ENCODE data around the gene SRC.

Gene SRC

DNA sequence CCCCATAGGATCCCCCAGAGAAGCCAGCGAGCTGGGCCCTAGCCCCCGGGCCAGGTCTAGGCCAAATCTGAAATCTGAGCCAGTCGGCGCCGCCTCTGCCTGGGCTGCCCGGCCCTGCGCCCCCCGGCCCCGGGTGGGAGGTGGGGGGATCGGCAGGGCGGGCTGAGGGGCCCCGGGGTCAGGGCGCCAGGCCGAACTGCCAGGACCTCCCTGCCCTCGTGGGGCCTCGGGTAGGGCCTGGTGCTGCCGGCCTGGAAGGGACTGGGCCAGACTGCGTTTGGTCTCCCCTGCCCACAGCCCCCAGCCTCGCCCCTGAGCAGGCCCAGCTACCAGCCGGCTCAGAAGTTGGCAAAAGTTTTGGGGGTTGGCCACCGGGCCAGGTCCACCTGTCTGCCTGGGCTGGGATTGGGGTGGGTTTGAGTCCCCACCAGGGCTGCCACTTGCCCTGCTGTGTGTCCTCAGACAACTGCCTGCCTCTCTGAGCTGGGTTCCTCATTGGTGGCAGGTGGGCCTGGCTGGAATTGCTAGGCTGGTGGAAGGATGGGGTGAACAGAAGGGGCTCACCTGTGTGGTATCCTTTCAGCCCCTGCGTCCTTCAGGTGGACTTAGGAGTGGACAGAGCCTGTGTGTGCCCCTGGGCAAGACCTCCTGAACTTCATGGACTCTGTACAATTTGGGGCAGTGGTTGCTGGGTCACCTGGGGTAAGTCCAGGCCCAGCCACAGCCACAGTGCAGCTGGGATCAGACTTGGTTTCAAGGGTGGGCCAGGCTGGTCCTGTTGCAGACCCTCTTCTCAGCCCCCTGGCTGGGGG is 801 bp downstream of the SRC start:
- Histone ChIP-seq H3K4me2 (no peak overlapping the region), H4K20me1 (ENCODE audit: insufficient read depth) (no peaks in the 10 kb centered on the region), H2AFZ (ENCODE audit: low read depth) (no peak overlapping the region), H3K4me1 (ENCODE audit: low read depth, poor library complexity, severe bottlenecking) (peaks cover 4% of the 10 kb centered on the region), H3K36me3 (ENCODE audit: insufficient read depth) (no peaks in the 10 kb centered on the region), H3K4me3 (IDR thresholded peaks at IDR 0.05; ENCODE audit: insufficient read depth, low read depth, low read length) (no peak overlapping the region), H3K9ac (no peak overlapping the region), H3K27ac (no peak overlapping the region), H3K79me2 (ENCODE audit: insufficient read depth, low read depth) (no peaks in the 10 kb centered on the region), H3K27me3 (ENCODE audit: insufficient read depth, low read depth) (no peaks in the 10 kb centered on the region)
- TF ChIP-seq, protein P1, sequence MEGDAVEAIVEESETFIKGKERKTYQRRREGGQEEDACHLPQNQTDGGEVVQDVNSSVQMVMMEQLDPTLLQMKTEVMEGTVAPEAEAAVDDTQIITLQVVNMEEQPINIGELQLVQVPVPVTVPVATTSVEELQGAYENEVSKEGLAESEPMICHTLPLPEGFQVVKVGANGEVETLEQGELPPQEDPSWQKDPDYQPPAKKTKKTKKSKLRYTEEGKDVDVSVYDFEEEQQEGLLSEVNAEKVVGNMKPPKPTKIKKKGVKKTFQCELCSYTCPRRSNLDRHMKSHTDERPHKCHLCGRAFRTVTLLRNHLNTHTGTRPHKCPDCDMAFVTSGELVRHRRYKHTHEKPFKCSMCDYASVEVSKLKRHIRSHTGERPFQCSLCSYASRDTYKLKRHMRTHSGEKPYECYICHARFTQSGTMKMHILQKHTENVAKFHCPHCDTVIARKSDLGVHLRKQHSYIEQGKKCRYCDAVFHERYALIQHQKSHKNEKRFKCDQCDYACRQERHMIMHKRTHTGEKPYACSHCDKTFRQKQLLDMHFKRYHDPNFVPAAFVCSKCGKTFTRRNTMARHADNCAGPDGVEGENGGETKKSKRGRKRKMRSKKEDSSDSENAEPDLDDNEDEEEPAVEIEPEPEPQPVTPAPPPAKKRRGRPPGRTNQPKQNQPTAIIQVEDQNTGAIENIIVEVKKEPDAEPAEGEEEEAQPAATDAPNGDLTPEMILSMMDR (conservative IDR thresholded peaks at IDR 0.05; ENCODE audit: low read depth, low read length): no peak

DNA sequence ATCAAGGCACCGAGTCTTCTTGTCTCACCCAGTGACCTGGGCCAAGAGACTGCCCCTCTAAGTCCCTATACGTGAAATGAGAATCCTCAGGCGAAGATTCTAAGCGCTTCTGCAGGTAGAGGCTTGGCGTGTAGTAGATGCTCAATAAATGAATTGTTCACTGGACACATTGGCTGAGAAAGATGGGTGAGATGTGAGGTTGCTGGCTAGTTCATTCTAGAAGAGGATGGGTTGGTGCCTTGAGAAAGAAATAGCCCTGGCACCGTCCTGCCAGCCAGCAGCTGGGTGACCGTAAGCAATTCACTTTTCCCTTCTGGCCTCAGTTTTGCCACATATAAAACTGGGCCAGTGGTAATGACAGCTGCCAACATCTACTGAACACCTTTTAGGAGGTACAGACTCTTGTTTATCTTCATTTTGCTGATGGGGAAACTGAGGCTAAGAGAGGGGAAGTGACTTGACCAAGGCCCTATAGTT is 1.4 kb downstream of the SRC start:
- Histone ChIP-seq H3K27me3 (ENCODE audit: insufficient read depth, low read depth) (no peaks in the 10 kb centered on the region), H3K4me3 (IDR thresholded peaks at IDR 0.05; ENCODE audit: insufficient read depth, low read depth, low read length) (no peak overlapping the region), H3K36me3 (ENCODE audit: insufficient read depth) (no peaks in the 10 kb centered on the region), H2AFZ (ENCODE audit: low read depth) (no peak overlapping the region), H3K27ac (no peak overlapping the region), H4K20me1 (ENCODE audit: insufficient read depth) (no peaks in the 10 kb centered on the region), H3K4me1 (ENCODE audit: low read depth, poor library complexity, severe bottlenecking) (peaks cover 4% of the 10 kb centered on the region), H3K9ac (no peak overlapping the region), H3K4me2 (no peak overlapping the region), H3K79me2 (ENCODE audit: insufficient read depth, low read depth) (no peaks in the 10 kb centered on the region)
- TF ChIP-seq, protein P1 (conservative IDR thresholded peaks at IDR 0.05; ENCODE audit: low read depth, low read length): no peak

DNA sequence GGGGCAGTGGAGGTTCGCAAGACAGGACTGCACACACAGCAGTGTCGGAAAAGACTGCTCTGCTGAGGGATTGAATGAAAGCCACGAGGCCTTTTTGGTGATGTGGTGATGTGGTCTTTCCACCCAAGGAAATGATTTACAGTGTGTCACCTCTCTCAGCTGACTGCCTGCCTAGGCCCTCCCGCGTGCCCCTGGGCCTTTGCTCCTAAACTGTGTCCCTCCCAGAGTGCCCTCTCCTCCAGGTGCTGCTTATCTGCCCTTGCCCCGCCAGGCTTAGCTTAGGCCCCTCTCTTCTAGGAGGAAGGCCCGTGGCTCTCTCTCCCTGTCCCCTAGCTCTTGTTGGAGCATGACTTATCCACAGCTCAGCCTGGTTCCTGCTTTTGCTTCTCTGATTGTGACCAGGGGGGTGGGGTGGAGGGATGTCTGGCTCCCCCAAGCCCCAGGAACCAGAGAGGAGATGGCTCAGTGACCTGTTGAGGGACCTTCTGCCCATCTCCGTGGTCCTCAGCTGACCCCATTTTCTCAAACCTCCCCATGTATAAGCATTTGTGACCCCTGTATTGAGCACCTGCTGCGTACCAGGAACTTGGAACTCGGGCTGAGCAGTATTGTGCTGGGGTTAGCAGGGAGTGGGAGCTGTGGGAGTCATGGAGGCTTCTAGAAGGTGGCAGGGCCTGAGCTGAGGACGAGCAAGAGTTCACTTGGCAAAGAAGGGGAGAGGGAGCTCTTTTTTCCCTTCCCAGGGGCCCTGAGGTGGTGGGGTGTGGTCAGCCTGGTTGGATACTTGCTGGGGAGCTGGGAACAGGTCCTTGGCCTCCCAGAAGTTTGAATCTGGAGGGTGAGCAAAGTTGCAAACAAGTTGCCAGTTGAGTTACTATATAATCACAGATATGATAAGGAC is 2.2 kb downstream of the SRC start:
- H3K9ac ChIP-seq: no peak overlapping the region
- no peak overlapping the region for H3K4me2 ChIP-seq

DNA sequence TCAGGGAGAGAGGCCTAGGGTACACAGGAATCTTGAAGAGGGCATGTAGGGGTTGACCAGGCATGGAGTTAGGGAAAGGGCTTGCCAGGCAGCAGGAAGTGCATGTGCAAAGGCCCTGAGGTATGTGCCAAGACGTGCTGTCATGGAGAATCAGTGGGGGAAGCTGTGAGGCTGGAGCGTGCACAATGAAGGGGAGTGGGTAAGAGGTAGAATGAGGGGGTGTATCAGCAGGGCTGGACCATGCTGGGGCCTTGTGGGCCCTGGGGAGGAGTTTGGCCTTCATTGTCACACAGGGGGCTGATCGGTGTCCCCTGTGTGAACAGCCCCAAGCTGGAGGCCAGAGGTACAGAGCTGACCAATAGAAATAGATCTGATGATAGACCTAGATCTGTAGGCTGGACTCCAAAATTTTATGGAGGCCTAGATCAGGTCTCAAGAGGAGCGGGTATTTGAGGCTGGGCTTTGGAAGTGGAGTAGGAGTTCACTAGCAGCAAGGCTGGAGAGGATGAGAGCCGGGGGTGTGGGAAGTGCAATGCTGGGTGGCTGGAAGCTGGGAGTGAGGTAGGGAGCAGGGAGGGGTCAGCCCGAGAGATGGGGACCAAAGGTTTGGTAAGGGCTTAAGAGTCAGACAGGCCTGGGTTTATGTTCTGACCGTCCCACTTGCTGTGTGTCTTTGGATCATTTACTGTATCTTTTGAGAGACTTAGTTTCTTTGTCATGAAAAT is 3.0 kb downstream of the SRC start:
- no peak overlapping the region for H3K4me3 ChIP-seq (IDR thresholded peaks at IDR 0.05; ENCODE audit: insufficient read depth, low read depth, low read length)
- H3K27ac ChIP-seq: no peak overlapping the region
- TF ChIP-seq, protein P1 (conservative IDR thresholded peaks at IDR 0.05; ENCODE audit: low read depth, low read length): no peak
- no peaks in the 10 kb centered on the region for H3K27me3 ChIP-seq (ENCODE audit: insufficient read depth, low read depth)
- H3K4me1 ChIP-seq (ENCODE audit: low read depth, poor library complexity, severe bottlenecking): peaks cover 4% of the 10 kb centered on the region
- no peaks in the 10 kb centered on the region for H3K36me3 ChIP-seq (ENCODE audit: insufficient read depth)
- no peaks in the 10 kb centered on the region for H3K79me2 ChIP-seq (ENCODE audit: insufficient read depth, low read depth)
- H2AFZ ChIP-seq (ENCODE audit: low read depth): no peak overlapping the region
- H4K20me1 ChIP-seq (ENCODE audit: insufficient read depth): no peaks in the 10 kb centered on the region
- no peak overlapping the region for H3K9ac ChIP-seq
- H3K4me2 ChIP-seq: no peak overlapping the region

More for the DNA sequence above, 2.2 kb downstream of the SRC start:
- Histone ChIP-seq H3K79me2 (ENCODE audit: insufficient read depth, low read depth) (no peaks in the 10 kb centered on the region), H3K27me3 (ENCODE audit: insufficient read depth, low read depth) (no peaks in the 10 kb centered on the region), H3K4me3 (IDR thresholded peaks at IDR 0.05; ENCODE audit: insufficient read depth, low read depth, low read length) (no peak overlapping the region), H2AFZ (ENCODE audit: low read depth) (no peak overlapping the region), H3K27ac (no peak overlapping the region), H3K36me3 (ENCODE audit: insufficient read depth) (no peaks in the 10 kb centered on the region), H3K4me1 (ENCODE audit: low read depth, poor library complexity, severe bottlenecking) (peaks cover 4% of the 10 kb centered on the region), H4K20me1 (ENCODE audit: insufficient read depth) (no peaks in the 10 kb centered on the region)
- TF ChIP-seq, protein P1 (conservative IDR thresholded peaks at IDR 0.05; ENCODE audit: low read depth, low read length): no peak

Data from KMS-11 (cell line).